ENCODE results near the gene FLNB.

DNA sequence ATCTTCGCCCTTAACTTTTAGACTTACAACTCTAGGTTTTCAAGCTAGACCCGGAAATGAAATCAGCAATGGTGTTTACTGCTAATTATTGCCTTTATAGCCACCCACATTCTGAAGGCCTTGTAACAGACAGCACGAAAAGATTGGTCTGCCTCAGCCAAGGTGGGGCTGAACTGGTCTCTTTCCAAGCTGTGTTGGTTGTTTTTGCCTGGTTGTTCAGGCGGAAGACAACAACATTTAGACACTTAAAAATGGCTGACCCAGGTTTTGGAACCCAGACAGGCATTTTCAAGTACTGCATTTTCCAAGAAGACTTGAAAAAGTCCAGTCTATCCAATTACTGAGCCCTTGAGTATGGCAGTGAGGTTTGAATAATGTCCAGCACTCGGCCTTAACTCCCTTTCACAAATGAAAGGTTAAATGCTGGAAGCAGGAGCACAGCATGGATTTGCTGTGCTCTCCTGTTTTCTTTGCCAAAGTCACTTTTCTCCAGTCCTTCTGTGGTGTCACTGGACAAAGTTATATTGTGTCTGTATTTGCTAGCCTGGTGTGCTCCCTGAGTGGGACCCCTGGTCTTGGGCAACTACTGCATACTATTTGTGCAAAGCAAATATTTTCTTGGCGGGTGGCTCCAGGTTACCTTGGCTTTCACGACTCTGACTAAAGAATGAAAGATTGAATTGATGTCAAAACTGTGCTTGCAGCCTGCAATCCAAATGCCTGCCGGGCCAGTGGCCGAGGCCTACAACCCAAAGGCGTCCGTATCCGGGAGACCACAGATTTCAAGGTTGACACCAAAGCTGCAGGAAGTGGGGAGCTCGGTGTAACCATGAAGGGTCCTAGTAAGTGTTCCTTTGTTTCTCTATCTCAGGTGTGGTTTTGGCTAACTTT is 93.5 kb downstream of the FLNB start:
- TF ChIP-seq, protein P1, sequence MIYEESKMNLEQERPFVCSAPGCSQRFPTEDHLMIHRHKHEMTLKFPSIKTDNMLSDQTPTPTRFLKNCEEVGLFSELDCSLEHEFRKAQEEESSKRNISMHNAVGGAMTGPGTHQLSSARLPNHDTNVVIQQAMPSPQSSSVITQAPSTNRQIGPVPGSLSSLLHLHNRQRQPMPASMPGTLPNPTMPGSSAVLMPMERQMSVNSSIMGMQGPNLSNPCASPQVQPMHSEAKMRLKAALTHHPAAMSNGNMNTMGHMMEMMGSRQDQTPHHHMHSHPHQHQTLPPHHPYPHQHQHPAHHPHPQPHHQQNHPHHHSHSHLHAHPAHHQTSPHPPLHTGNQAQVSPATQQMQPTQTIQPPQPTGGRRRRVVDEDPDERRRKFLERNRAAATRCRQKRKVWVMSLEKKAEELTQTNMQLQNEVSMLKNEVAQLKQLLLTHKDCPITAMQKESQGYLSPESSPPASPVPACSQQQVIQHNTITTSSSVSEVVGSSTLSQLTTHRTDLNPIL (CRISPR knock-in tag; IDR thresholded peaks at IDR 0.05; ENCODE audit: low read depth): no peak
- TF ChIP-seq CSRNP3 (CRISPR knock-in tag; IDR thresholded peaks at IDR 0.05) (no peak), ESRRG (CRISPR knock-in tag; IDR thresholded peaks at IDR 0.05) (no peak), PATZ1 (CRISPR knock-in tag; IDR thresholded peaks at IDR 0.05; ENCODE audit: borderline replicate concordance) (no peak), ZFP3 (CRISPR knock-in tag; IDR thresholded peaks at IDR 0.05) (no peak), ZNF70 (CRISPR knock-in tag; IDR thresholded peaks at IDR 0.05) (no peak), ISL1 (CRISPR knock-in tag; IDR thresholded peaks at IDR 0.05) (no peak), ZFP30 (CRISPR knock-in tag; IDR thresholded peaks at IDR 0.05) (no peak), ZNF8 (CRISPR knock-in tag; IDR thresholded peaks at IDR 0.05) (no peak), SNAI2 (CRISPR knock-in tag; IDR thresholded peaks at IDR 0.05) (no peak)

All from SK-N-SH treated with all-trans-retinoic acid at 6 μM for 48 hours (cell line).